GM19239 (cell line): ENCODE results near the gene METTL25B.

Source experiments
- DNase-seq: peaks from one replicate; pipeline ENCODE4 v3.0.0; 2011; ENCODE audit warnings: low spot score; ENCODE audit not compliant: insufficient read length
- FAIRE-seq: peaks from 2 replicates; lab custom pipeline; 2011; peaks lifted over from hg19 to GRCh38; lab: Jason Lieb, UNC

The METTL25B gene

GRCh38 chr1:156725683-156726280 lies 2.5 kb upstream of the METTL25B start:
- DNase-seq (peak; percentile 71), FAIRE-seq (peak; percentile 89)

- FAIRE-seq (peak; percentile 79), DNase-seq (peak; percentile 47)
Measured at GRCh38 chr1:156726549-156727226, 1.6 kb upstream of the METTL25B start.

GRCh38 chr1:156727492-156727891 lies 777 bp upstream of the METTL25B start:
- FAIRE-seq (no peak), DNase-seq (no peak)

GRCh38 chr1:156728599-156729462 lies 562 bp downstream of the METTL25B start, which contains the start of gene ISG20L2:
ISG20L2 (minus strand) TSS chr1:156728766; CDS start chr1:156727652, 1,114 bp downstream.
- DNase-seq (peak; percentile 86), FAIRE-seq (peak; percentile 95)

- DNase-seq = no peak
- FAIRE-seq = no peak
Measured at GRCh38 chr1:156733989-156734584, 5.8 kb downstream of the METTL25B start.

- no peak for DNase-seq
- no peak for FAIRE-seq
Measured at GRCh38 chr1:156738407-156738806, 10.1 kb downstream of the METTL25B start.

- DNase-seq (no peak), FAIRE-seq (no peak)
Measured at GRCh38 chr1:156738916-156739315, 10.6 kb downstream of the METTL25B start.

- DNase-seq = no peak
- peak; percentile 49 for FAIRE-seq
Measured at GRCh38 chr1:156740237-156740740, 12.0 kb downstream of the METTL25B start.

- FAIRE-seq (peak; percentile 98), DNase-seq (peak; percentile 86)
Measured at GRCh38 chr1:156740741-156741480, 12.6 kb downstream of the METTL25B start, which contains the start of gene MRPL24. MRPL24 (minus strand) TSS chr1:156741088; CDS start chr1:156738704, 2,384 bp downstream.

GRCh38 chr1:156741481-156741983 lies 13.3 kb downstream of the METTL25B start:
- no peak for DNase-seq

GRCh38 chr1:156742017-156742416 lies 13.7 kb downstream of the METTL25B start:
- no peak for FAIRE-seq
- no peak for DNase-seq

More at GRCh38 chr1:156741481-156741983, 13.3 kb downstream of the METTL25B start:
- FAIRE-seq = no peak

GRCh38 chr1:156742801-156743200 lies 14.5 kb downstream of the METTL25B start:
- no peak for DNase-seq
- FAIRE-seq = no peak

- FAIRE-seq (no peak), DNase-seq (no peak)
Measured at GRCh38 chr1:156743367-156744302, 15.4 kb downstream of the METTL25B start.

GRCh38 chr1:156744344-156744743 lies 16.1 kb downstream of the METTL25B start:
- DNase-seq (no peak), FAIRE-seq (no peak)

- DNase-seq (no peak), FAIRE-seq (no peak)
Measured at GRCh38 chr1:156744786-156745419, 16.6 kb downstream of the METTL25B start.

- no peak for FAIRE-seq
- DNase-seq = no peak
Measured at GRCh38 chr1:156745881-156746280, 17.6 kb downstream of the METTL25B start.

GRCh38 chr1:156746406-156746727 lies 18.1 kb downstream of the METTL25B start:
- DNase-seq (no peak), FAIRE-seq (no peak)
